Activated B cell treated with CpG ODN at 0.5 μM for 24 hours (primary cell): ENCODE results near the gene NR3C1. TPM values are rescaled to one million over a fixed set of nuclear protein-coding genes. Genes with fewer than 3 reads are reported as not detected.

Experiments used
- ATAC-seq: fragments of 200-7000 bp; cut with Tn5 transposase; one replicate; pipeline ENCODE4 v1.10.0; 2021; ENCODE audit warnings: low read depth, mild to moderate bottlenecking, moderate library complexity
- CTCF ChIA-PET: fragments of 350-600 bp; sonication (Branson Sonifier 250); formaldehyde crosslinking; loops from one replicate; lab custom pipeline; 2021; ENCODE audit warnings: antibody characterized with exemption; lab: Charles Lee
- POLR2A ChIA-PET: fragments of 350-600 bp; sonication (Branson Sonifier 250); formaldehyde crosslinking; loops from one replicate; lab custom pipeline; 2021; ENCODE audit warnings: antibody characterized with exemption; lab: Charles Lee
- DNase-seq: peaks from one replicate; pipeline ENCODE4 v3.0.0; 2022
- H3K27ac Mint-ChIP-seq: one replicate; pipeline ENCODE4 v1.8.0; 2020; ENCODE audit warnings: mixed read lengths
- H3K27me3 Mint-ChIP-seq: one replicate; pipeline ENCODE4 v1.8.0; 2021; ENCODE audit warnings: mixed read lengths
- H3K36me3 Mint-ChIP-seq: one replicate; pipeline ENCODE4 v1.8.0; 2021; ENCODE audit warnings: low read depth, mixed read lengths
- H3K4me1 Mint-ChIP-seq: one replicate; pipeline ENCODE4 v1.8.0; 2021; ENCODE audit warnings: mixed read lengths
- H3K4me3 Mint-ChIP-seq: one replicate; pipeline ENCODE4 v1.8.0; 2020; ENCODE audit warnings: mild to moderate bottlenecking, mixed read lengths
- H3K9me3 Mint-ChIP-seq: one replicate; pipeline ENCODE4 v1.8.0; 2020; ENCODE audit warnings: mixed read lengths
- intact Hi-C: fragments of 100-400 bp; cut with micrococcal nuclease; formaldehyde crosslinking; loops from one replicate; pipeline ENCODE4 v1.15.1; 2024
- total RNA-seq: library from RNA; stranded (reverse); gene quantifications from 2 replicates; pipeline ENCODE4 v1.2.3, GENCODE V29; 2022
- TF ChIP-seq, protein P1 (sequence below): fragments of 200-600 bp; IDR thresholded peaks from one replicate; pipeline ENCODE4 v1.8.0; 2022; ENCODE audit warnings: antibody characterized with exemption, mild to moderate bottlenecking

The NR3C1 gene
- total RNA-seq, 1 donor from 2014 or later = 110 TPM

GRCh38 chr5:143265995-143266394, 137.5 kb downstream of the NR3C1 start:
- no peak overlapping the region for H3K27ac Mint-ChIP-seq
- ChIA-PET CTCF (no interaction called here), POLR2A (no interaction called here)
- H3K9me3 Mint-ChIP-seq = peaks cover 31% of the 10 kb centered on the region
- intact Hi-C loops = no loop called here
- no peak overlapping the region for H3K4me3 Mint-ChIP-seq
- no peak for ATAC-seq
- H3K4me1 Mint-ChIP-seq = no peaks in the 10 kb centered on the region
- TF ChIP-seq, protein P1, sequence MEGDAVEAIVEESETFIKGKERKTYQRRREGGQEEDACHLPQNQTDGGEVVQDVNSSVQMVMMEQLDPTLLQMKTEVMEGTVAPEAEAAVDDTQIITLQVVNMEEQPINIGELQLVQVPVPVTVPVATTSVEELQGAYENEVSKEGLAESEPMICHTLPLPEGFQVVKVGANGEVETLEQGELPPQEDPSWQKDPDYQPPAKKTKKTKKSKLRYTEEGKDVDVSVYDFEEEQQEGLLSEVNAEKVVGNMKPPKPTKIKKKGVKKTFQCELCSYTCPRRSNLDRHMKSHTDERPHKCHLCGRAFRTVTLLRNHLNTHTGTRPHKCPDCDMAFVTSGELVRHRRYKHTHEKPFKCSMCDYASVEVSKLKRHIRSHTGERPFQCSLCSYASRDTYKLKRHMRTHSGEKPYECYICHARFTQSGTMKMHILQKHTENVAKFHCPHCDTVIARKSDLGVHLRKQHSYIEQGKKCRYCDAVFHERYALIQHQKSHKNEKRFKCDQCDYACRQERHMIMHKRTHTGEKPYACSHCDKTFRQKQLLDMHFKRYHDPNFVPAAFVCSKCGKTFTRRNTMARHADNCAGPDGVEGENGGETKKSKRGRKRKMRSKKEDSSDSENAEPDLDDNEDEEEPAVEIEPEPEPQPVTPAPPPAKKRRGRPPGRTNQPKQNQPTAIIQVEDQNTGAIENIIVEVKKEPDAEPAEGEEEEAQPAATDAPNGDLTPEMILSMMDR = no peak
- no peaks in the 10 kb centered on the region for H3K27me3 Mint-ChIP-seq
- peaks cover 11% of the 10 kb centered on the region for H3K36me3 Mint-ChIP-seq
- no peak for DNase-seq

DNA sequence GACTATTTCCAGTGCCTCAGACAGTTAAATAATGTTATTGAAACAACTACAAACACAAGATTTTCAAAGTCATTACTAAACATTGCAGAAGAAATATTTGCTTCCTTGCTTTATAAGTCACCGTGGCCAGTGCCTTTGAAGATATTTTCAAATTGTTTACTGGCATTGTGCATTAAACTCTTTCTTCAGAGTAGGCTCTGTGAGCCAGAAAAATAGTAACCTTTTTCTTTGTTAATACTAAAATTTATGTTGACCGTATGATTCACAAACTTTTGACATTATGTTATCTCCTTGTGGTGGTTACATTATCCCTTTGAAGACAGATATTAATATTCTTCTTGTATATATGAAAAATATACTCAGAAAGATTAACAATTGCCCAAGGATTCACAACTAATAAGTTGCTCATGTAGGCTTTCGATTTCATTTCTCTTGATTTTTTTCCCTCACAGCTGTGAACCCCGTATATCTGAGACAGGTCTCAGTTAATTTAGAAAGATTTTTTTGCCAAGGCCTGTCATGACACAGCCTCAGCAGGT, 140.1 kb downstream of the NR3C1 start:
- intact Hi-C loops = no loop called here
- ATAC-seq (no peak), DNase-seq (no peak)
- peaks cover 11% of the 10 kb centered on the region for H3K36me3 Mint-ChIP-seq
- no peaks in the 10 kb centered on the region for H3K4me1 Mint-ChIP-seq
- TF ChIP-seq, protein P1 = no peak
- CTCF ChIA-PET = no interaction called here
- peaks cover 25% of the 10 kb centered on the region for H3K9me3 Mint-ChIP-seq
- H3K4me3 Mint-ChIP-seq = no peak overlapping the region
- no peak overlapping the region for H3K27ac Mint-ChIP-seq
- no peaks in the 10 kb centered on the region for H3K27me3 Mint-ChIP-seq
- POLR2A ChIA-PET = no interaction called here

- intact Hi-C loops = no loop called here
- ChIA-PET CTCF (no interaction called here), POLR2A (no interaction called here)
- Mint-ChIP-seq H3K9me3 (peaks cover 19% of the 10 kb centered on the region), H3K27ac (no peak overlapping the region), H3K4me1 (no peaks in the 10 kb centered on the region), H3K36me3 (peaks cover 8% of the 10 kb centered on the region), H3K27me3 (no peaks in the 10 kb centered on the region), H3K4me3 (no peak overlapping the region)
- no peak for ATAC-seq
- TF ChIP-seq, protein P1 = no peak
- no peak for DNase-seq
These were observed 140.9 kb downstream of the NR3C1 start for GRCh38 chr5:143262393-143263174.

DNA sequence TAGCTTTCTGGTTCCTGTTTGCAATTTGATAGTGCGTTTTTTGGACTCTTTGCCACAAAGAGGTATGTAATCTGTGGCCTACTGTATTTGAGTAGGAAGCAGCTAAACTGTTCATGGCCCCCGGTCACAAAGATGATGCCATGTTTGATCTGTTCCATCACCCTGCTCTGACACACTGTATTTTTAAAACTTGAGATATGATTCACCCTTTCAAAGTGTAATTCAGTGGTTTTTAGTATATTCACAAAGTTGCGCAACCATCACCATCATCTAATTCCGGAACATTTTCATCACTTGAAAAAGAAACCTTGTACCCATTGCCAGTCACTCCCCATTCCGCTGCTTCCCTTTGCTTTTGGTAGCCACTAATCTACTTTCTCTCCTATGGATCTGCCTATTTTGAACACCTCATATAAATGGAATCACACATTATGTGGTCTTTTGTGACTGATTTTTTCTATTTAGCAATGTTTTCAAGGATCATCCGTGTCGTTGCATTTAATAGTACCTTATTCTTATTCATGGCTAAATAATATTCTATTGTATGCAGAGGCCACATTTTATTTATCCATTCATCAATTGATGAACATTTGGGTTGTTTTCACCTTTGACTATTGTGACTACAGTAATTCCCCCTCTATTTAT, 141.6 kb downstream of the NR3C1 start:
- no peaks in the 10 kb centered on the region for H3K27me3 Mint-ChIP-seq
- peaks cover 4% of the 10 kb centered on the region for H3K36me3 Mint-ChIP-seq
- H3K4me3 Mint-ChIP-seq = no peak overlapping the region
- H3K9me3 Mint-ChIP-seq = peaks cover 15% of the 10 kb centered on the region
- TF ChIP-seq, protein P1 = no peak
- ATAC-seq (no peak), DNase-seq (no peak)
- intact Hi-C loops = no loop called here
- POLR2A ChIA-PET = no interaction called here
- CTCF ChIA-PET = no interaction called here
- no peaks in the 10 kb centered on the region for H3K4me1 Mint-ChIP-seq
- H3K27ac Mint-ChIP-seq = no peak overlapping the region

DNA sequence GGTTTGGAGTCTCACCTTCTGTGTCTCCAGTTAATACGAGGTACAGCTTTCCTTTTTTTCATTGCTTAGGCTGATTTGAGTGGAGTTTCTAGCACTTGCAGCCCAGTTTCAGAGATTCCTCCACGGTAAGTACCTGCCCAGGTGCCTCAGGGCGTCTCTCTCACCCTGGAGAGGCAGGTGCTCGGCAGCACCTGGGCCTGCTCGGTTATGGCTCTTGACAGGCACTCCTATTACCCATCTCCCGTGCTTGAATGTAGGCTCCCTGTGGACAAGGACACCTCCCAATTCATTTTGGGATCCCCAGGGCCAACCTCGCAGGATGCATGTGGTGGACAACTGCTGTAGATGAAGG, 144.3 kb downstream of the NR3C1 start:
- Mint-ChIP-seq H3K4me1 (no peaks in the 10 kb centered on the region), H3K4me3 (no peak overlapping the region), H3K9me3 (no peaks in the 10 kb centered on the region), H3K27me3 (no peaks in the 10 kb centered on the region), H3K27ac (no peak overlapping the region), H3K36me3 (no peaks in the 10 kb centered on the region)
- ChIA-PET CTCF (no interaction called here), POLR2A (no interaction called here)
- intact Hi-C loops = no loop called here
- TF ChIP-seq, protein P1 = no peak
- DNase-seq (no peak), ATAC-seq (no peak)
